Adrenal gland (tissue), 12 donors: ENCODE data around the gene ZNF277. TPM values are rescaled to one million over a fixed set of nuclear protein-coding genes. Genes with fewer than 3 reads are reported as not detected.

Experiments
- DNase-seq, 7 donors: peaks; one replicate each; pipeline ENCODE4 v3.0.0-alpha.2; 2019 to 2020
- H3K27ac ChIP-seq, 5 donors: fragments of 200-600 bp; sonication (generic) in 4 of 5; 1 replicate in 3 of 5; 2 replicates in 2 of 5; pipeline versions ENCODE4 v1.5.1 to v1.8.0; 2016 to 2020; ENCODE audit warnings: mild to moderate bottlenecking in 1 of 5
- H3K27me3 ChIP-seq: fragments of 200-600 bp; 2 replicates; pipeline ENCODE4 v1.8.0; 2021
- H3K36me3 ChIP-seq, 2 donors: fragments of 200-600 bp; replicated peaks in 1 of 2; 1 replicate in 1 of 2; 2 replicates in 1 of 2; pipeline versions ENCODE4 v1.5.1 to v1.8.0; 2018 to 2022
- H3K4me1 ChIP-seq, 2 donors: fragments of 200-600 bp; replicated peaks in 1 of 2; 1 replicate in 1 of 2; 2 replicates in 1 of 2; pipeline versions ENCODE4 v1.5.1 to v1.8.0; 2018 to 2021
- H3K4me3 ChIP-seq, 4 donors: fragments of 200-600 bp; sonication (generic) in 3 of 4; one replicate each; pipeline ENCODE4 v1.5.1; 2016 to 2018
- H3K9me3 ChIP-seq, 3 donors: fragments of 200-600 bp; sonication (generic) in 1 of 3; replicated peaks in 1 of 3; 1 replicate in 2 of 3; 2 replicates in 1 of 3; pipeline versions ENCODE4 v1.5.1 to v1.8.0; 2016 to 2021
- POLR2A ChIP-seq, 2 donors: fragments of 450-650 bp; IDR thresholded peaks; one replicate each; pipeline ENCODE4 v1.6.1; 2017; ENCODE audit warnings: antibody characterized with exemption in 2 of 2, mild to moderate bottlenecking in 2 of 2, moderate library complexity in 1 of 2
- WGBS, 4 donors: extraction: QIAGEN DNeasy Blood & Tissue Kit in 2 of 4; methylation state at CpG; one replicate each; pipeline versions ENCODE4 v1.1.5 to v1.1.7; 2013 to 2017; 5-methylcytosine and 5-hydroxymethylcytosine counted together
- intact Hi-C, 2 donors: fragments of 100-400 bp; cut with DNase I; formaldehyde crosslinking; loops; one replicate each; pipeline versions ENCODE4 v1.14.1 to v1.15.0; 2022 to 2023
- polyA plus RNA-seq, 3 donors: library from polyadenylated mRNA; stranded (reverse); fragments of 200-250 nt in 2 of 3; fragments of 350-450 nt in 1 of 3; fragmentation: Illumina TruSeq in 1 of 3; extraction: RNeasy Lipid Tissue Mini Kit (QIAGEN cat#74804) in 1 of 3; gene quantifications; one replicate each; pipeline ENCODE4 v1.2.3, GENCODE V29; 2013 to 2014
- total RNA-seq, 9 donors: library from RNA; depleted of rRNA in 4 of 9; stranded (reverse); fragments of >200 nt in 4 of 9; fragments of 120-200 nt in 1 of 9; fragmentation: NEBNext Ultra II Directional in 1 of 9; extraction: Animal tissue kit (Norgen Biotek cat#: 25700) in 1 of 9; gene quantifications; one replicate each; pipeline versions ENCODE4 v1.1.0 to v1.2.4, GENCODE V29; 2013 to 2023
- TF ChIP-seq, protein P1 (sequence below), 6 experiments: fragments of 450-650 bp in 4 of 6; fragments of 200-600 bp in 2 of 6; sonication (generic) in 1 of 6; IDR thresholded peaks; 1 replicate in 5 of 6; 2 replicates in 1 of 6; pipeline versions ENCODE4 v1.5.1 to v1.8.0; 2016 to 2021; ENCODE audit warnings: antibody characterized with exemption in 6 of 6, mild to moderate bottlenecking in 2 of 6, moderate library complexity in 1 of 6
- donor health status: healthy with polysubstance abuse.
- donor health status: Bipolar disorder and iron deficiency.
- donor health status: DM: yes; HTN: yes; CAD: no.
- donor health status: DM: no; HTN: no; CAD: no.
- donor health status: DM: no; HTN: no; CAD: no.
- donor health status: DM: yes; HTN: yes; CAD: no.

ZNF277 gene
- total and polyA plus RNA-seq, 12 donors, result 12.6 to 30.6 (median 19.7) TPM

DNA sequence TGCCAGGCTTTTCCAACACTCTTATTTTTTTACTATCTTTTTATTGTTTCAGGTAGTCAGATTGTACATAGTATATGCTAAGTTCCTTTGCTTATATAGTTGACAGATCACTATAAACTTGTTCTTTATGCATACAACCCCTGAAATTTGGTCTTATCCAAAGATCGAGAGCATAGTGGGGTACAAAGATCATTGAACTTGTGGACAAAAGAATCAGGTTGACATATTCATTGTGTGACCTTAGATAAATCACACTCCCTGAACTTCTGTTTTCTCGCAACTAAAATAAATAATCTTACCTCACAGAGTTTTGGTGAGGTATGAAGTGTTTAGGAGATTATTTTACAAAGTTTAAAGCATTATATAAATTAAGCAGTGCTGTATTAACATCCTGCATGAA is 22.1 kb downstream of the ZNF277 start:
- Histone ChIP-seq H3K4me3 (no peak overlapping the region), H3K9me3 (no peaks in the 10 kb centered on the region), H3K4me1 (peaks cover 5 to 16% of the 10 kb centered on the region in 2 donors), H3K36me3 (no peaks in the 10 kb centered on the region), H3K27ac (no peak overlapping the region), H3K27me3 (no peaks in the 10 kb centered on the region)
- TF ChIP-seq, protein P1, sequence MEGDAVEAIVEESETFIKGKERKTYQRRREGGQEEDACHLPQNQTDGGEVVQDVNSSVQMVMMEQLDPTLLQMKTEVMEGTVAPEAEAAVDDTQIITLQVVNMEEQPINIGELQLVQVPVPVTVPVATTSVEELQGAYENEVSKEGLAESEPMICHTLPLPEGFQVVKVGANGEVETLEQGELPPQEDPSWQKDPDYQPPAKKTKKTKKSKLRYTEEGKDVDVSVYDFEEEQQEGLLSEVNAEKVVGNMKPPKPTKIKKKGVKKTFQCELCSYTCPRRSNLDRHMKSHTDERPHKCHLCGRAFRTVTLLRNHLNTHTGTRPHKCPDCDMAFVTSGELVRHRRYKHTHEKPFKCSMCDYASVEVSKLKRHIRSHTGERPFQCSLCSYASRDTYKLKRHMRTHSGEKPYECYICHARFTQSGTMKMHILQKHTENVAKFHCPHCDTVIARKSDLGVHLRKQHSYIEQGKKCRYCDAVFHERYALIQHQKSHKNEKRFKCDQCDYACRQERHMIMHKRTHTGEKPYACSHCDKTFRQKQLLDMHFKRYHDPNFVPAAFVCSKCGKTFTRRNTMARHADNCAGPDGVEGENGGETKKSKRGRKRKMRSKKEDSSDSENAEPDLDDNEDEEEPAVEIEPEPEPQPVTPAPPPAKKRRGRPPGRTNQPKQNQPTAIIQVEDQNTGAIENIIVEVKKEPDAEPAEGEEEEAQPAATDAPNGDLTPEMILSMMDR (IDR thresholded peaks at IDR 0.05), result no peak
- TF ChIP-seq POLR2A (IDR thresholded peaks at IDR 0.05), result no peak
- WGBS, 4 donors, result 60 to 73% (median 65%) methylated on average over 2 of the region's 2 CpGs
- intact Hi-C loops, result loop anchor here in 1 of 2 donors (10.0 kb wide), 1 partner anchor 474 kb away; no protein-coding TSS in a partner anchor
- DNase-seq, result no peak

DNA sequence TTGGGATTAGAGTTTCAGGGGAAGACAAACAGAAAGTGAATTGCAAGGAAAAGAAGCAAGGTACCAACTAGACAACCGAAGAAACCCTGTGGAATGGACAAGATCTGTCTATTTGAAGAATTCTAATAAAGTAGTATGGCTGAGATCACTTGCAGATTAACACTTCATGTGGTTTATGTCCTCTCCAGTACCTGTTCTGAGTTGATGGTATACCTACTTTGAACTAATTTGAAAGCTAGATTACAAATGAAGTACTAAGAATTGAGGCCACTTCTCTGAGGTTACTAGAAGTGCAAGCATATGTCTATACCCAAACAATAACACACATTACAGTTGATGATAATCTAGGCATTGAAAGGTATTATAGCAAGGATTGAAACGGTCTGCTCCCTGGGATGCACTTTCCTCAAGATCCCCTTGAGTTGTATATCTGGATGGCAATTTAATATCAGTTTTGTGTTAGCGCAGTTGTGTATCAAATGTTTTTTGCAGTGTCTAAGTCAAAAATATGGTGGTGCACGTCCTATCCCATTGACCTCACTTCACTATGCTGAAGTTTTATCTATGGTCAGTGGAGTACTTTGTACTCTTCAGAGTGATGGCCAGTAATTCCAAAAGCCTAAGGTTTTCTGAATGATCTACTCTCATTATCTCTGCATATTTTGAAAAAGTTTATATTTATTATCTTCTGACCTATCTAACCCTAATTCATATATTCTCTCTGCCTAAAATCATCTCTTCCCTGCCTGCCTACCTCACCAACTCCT is 25.9 kb downstream of the ZNF277 start:
- intact Hi-C loops, result no loop called here
- TF ChIP-seq, protein P1 (IDR thresholded peaks at IDR 0.05), result no peak
- no peak for TF ChIP-seq POLR2A (IDR thresholded peaks at IDR 0.05)

GRCh38 chr7:112233048-112233697 is 26.7 kb downstream of the ZNF277 start:
- no peaks in the 10 kb centered on the region for H3K36me3 ChIP-seq
- H3K27me3 ChIP-seq, result no peaks in the 10 kb centered on the region
- no peaks in the 10 kb centered on the region for H3K9me3 ChIP-seq
- TF ChIP-seq, protein P1 (IDR thresholded peaks at IDR 0.05), result no peak
- TF ChIP-seq POLR2A (IDR thresholded peaks at IDR 0.05), result no peak
- 48 to 66% (median 53%) methylated on average over 3 of the region's 3 CpGs for WGBS, 4 donors
- no peak overlapping the region for H3K27ac ChIP-seq
- no peak for DNase-seq
- intact Hi-C loops, result no loop called here
- peaks cover 5 to 9% of the 10 kb centered on the region in 2 donors for H3K4me1 ChIP-seq
- H3K4me3 ChIP-seq, result no peak overlapping the region

More for the DNA sequence above, 25.9 kb downstream of the ZNF277 start:
- Histone ChIP-seq H3K4me1 (peaks cover 5 to 9% of the 10 kb centered on the region in 2 donors), H3K9me3 (no peaks in the 10 kb centered on the region), H3K27ac (no peak overlapping the region), H3K4me3 (no peak overlapping the region), H3K27me3 (no peaks in the 10 kb centered on the region), H3K36me3 (no peaks in the 10 kb centered on the region)
- DNase-seq, result no peak
- 85 to 100% (median 98%) methylated on average over 4 of the region's 4 CpGs for WGBS, 4 donors

DNA sequence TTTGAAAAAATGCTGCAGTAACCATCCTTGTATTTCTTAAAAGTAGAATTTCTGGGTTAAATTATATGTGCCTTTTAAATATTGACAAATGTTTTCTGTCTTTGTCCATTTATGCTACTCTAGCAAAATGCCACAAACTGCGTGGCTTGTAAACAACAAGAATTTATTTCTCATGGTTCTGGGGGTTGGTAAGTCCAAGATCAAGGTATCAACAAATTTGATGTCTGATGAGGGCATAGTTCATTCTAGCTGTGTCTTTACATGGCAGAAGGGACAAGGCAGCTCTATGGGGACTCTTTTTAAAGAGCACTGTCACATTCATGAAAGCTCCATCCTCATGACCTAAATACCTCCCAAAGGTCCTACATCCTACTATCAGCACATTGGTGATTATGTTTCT is 27.7 kb downstream of the ZNF277 start:
- Histone ChIP-seq H3K4me3 (no peak overlapping the region), H3K27me3 (no peaks in the 10 kb centered on the region), H3K4me1 (peaks cover 5 to 9% of the 10 kb centered on the region in 2 donors), H3K9me3 (no peaks in the 10 kb centered on the region), H3K27ac (no peak overlapping the region), H3K36me3 (no peaks in the 10 kb centered on the region)
- WGBS, 4 donors, result 96 to 97% (median 97%) methylated on average over 1 of the region's 1 CpG
- TF ChIP-seq POLR2A (IDR thresholded peaks at IDR 0.05), result no peak
- TF ChIP-seq, protein P1 (IDR thresholded peaks at IDR 0.05), result no peak
- intact Hi-C loops, result no loop called here
- no peak for DNase-seq
